ENCODE data around the gene RIPK1.
"Not testable (repeated sequence)": the region's sequence is repeated elsewhere in the genome, so short reads cannot be mapped to it uniquely, and the experiment has no call there.

RIPK1 gene

DNA sequence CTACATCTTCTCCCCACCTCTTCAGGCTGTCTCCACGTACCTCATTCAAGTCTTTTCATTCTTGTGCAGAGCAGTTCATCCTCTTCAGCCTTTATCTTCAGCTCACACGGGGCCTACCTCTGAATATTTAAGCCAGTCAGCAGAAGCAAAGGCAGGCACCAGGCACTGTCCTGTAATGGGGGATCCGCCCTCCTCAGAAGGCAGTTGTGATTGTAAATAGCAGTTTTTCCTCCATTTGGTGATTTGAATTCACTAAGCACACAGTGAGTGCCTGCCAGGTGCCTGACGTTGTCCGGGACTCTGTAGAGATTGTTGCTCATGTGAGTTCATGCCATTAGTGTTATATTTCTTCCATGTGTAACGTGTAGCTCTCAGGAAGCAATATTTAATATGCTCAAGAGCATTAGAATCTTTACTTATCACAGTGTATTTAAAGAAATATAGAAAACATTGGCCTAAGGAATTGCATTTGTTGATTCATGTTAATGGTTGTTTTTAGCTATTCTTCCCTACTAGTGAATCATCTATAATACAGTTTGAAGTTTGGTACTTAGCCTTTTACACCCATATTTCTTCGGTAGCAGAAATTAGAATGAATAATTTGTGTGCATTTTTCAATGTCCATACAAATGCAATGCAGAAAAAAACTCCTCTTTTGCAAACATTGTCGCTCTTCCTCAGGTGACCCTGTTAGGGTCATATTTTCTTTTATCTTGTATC, 68.2 kb downstream of the RIPK1 start:
- DNase-seq (ENCODE audit: low spot score): no peak

DNA sequence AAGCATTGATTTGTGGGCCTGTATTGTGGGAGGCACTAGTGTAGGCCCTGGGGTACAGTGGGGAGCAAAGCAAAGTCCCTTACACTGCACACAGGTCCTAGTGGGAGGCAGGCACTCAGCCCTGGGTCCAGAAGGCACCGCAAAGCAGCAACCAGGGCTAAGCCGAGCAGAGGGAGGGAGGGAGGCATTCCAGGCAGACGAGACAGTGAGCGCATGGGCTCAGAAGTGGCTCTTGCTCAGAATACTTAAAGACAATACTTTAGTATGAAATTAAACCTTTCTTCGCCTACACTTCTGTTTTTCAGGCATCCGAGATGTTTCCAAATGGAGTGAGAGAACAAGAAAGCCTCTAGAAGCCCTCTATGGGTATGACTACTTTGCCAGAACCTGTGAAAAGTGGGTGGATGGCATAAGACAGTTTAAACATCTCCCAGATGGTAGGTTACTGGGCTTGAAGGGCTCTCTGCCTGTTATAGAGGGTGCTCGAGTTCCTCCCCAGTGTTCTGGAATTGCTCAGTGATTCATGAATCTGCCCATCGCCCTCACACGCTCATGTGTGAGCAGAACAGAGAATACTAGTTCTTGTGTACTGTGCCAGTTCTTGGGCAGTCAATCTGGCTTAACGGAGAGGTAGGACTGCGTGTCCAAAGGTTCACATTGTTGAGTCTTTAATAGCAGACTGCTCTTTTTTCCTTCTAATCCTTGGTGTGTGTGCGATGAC, 68.9 kb downstream of the RIPK1 start:
- peak; percentile 54 for DNase-seq (ENCODE audit: low spot score)

DNA sequence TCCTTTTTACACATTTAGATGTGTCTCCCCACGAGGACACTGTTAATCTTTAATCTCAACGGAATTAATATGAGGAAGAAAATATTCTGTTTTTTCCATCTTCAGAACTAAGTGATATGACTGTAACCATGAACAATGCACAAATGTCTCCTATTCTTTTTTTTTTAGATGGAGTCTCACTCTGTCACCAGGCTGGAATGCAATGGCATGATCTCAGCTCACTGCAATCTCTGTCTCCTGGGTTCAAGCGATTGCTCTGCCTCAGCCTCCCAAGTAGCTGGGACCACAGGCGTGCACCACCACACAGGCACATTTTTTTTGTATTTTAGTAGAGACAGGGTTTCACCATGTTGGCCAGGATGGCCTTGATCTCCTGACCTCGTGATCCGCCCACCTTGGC, 69.6 kb downstream of the RIPK1 start:
- DNase-seq (ENCODE audit: low spot score): not testable (repeated sequence)

DNA sequence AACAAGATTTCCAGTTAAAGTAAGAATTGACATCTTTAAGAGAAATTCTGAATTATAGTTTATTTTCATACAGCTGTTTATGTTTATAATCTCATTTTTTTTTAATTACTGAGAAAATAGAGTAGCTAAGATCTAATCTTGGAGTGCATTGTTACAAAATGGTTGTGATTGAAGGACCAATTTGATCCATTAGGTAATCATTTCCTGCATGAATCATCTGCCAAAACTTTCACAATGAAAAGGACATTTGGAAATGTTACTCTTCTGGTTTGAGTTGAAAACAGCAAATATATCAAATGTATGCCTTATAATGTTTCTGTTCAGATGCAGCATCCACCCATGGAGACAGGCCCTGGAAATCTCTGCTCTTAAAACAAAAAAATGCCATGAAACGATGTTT, 70.0 kb downstream of the RIPK1 start:
- DNase-seq (ENCODE audit: low spot score): no peak

DNA sequence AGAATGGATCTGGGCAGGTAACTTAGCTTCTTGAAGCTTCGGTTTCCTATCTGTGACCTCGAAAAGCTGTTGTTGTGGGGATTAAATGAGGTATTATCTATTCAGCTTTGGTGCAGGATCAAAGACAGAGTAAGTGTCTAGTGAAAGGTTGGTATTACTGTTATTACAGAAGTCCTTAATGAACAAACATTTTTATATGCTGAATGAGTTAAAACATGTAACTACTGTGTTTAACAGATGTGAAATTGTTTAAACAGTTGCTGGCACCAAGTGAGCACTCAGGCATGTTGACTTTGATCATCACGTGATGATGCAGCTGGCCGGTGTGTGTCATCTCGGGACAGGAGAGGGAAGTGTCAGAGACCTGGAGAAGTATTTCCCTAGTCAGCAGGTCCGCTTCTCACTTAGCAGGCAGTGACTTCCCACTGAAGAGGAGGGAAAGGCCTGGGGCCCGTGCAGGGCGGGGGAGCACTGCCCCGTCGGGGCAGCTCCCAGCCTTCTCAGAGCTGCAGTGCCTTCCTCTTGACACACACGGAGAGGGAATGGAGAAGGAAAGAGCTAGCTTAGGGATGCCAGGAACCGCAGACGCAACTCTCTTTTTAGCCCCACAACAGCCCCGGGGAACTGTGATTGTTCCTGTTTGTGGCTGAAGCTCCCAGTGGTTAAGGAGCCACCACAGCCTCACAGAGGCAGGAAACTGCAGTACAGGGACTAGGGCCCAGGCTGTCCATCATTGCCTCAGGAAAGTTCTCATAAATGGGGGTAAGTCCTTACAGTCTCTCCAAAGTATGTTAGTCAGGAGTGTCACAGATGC, 71.0 kb downstream of the RIPK1 start:
- peak; percentile 72 for DNase-seq (ENCODE audit: low spot score)

DNA sequence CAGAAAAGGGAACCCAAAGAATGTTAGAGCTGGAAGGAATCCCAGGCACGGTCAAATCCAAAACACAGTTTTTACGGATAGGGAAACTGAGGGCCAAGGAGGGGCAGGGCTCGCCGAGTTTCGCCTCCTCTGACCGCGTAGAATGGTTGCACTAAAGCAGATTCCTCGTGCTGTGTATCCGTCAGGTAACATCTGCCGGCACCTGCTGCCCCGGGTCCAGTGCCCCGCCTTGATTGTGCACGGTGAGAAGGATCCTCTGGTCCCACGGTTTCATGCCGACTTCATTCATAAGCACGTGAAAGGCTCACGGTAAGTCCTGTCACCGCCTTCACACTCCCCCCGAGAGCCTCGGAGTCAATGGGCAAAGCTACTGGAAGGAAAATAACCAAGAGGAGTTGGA, 71.9 kb downstream of the RIPK1 start:
- no peak for DNase-seq (ENCODE audit: low spot score)

DNA sequence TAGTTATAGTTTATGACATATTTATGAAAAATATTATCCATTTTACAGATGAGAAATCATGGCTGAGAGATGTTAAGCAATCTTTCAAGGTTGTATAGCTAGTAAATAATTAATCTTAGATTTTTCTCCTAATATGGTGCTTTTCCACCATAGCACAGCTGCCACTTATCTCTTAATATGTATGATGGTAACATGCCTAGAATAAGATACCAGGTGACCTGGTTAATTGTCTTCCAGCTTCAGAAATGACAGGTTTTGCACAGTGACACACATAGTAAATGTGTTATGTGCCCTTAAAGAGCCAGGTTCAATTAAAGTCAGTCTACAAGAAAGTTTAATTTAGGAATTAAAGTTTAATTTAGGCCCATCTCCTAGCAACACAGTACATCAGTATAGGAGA, 74.2 kb downstream of the RIPK1 start:
- no peak for DNase-seq (ENCODE audit: low spot score)

DNA sequence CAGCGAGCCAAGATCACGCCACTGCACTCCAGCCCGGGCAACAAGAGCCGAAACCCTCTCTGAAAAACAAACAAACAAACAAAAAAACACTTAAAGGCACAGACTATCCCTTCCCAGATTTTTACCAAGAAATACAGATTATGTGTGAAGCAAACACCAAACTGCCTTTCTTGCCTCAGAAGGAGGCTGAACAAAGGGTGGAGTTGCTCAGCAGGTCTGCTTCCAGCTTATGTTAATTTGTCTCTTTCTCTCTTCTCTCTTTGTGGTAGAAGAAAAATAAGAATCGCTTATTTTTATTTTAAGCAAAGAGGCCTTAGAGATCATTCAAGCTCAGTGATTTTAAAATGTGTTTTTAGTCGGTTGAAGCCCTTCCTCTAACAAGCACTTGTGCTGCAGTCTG, 74.9 kb downstream of the RIPK1 start:
- DNase-seq (ENCODE audit: low spot score): no peak

DNA sequence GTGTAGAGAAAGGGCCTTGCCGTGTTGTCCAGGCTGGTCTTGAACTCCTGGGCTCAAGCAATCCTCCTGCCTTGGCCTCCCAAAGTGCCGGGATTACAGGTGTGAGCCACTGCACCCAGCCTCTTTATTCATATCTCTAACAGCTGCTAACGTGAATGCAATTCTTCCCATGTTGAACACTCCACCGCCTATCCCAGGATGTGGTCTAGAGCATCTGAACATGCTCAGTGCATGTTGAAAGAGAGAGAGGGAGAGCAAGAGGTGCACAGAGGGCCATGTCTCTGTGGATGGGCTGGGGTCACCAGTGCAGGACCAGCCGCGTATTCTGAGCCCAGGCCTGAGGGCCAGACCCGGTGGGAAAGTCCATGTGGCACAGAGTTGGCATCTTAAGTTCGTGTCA, 76.3 kb downstream of the RIPK1 start:
- no peak for DNase-seq (ENCODE audit: low spot score)

DNA sequence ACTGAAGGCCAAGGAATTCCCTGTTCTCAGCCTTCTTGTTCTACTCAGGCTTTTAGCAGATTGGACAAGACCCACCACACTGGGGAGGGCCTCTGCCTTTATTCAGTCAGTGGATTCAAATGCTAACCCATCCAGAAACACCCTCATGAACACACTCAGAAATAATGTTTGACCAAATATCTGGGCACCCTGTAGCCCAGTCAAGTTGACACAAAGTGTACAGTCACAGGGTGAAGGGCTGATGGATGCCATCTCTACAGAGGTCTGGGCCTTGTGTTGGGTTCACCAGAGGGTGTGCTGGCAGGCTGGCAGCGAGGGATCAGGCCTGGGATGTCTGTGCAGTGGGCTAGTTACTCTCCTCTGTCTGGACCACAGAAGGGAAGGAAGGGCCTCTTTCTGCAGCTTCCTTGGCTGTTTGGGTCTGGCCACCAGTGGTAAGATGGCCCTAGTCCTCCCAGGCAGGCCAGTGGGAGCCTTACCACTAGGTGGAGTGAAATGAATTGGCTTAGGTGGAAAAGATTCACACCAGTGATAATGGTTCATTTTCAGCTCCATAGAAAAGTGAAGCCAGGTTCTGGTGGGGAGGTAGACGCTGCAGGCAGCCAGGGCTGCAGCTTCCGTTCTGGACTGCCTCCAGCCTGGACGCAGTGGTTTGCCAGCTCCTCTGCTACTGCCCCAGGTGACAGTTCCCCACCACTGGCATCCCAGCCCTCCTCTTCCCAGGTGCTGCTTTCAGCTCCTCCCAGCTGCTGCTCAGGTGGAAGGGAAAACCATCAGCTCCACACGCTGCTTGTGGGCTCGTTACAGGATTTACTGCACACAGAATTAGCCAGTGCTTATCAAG, 79.8 kb downstream of the RIPK1 start:
- no peak for DNase-seq (ENCODE audit: low spot score)

DNA sequence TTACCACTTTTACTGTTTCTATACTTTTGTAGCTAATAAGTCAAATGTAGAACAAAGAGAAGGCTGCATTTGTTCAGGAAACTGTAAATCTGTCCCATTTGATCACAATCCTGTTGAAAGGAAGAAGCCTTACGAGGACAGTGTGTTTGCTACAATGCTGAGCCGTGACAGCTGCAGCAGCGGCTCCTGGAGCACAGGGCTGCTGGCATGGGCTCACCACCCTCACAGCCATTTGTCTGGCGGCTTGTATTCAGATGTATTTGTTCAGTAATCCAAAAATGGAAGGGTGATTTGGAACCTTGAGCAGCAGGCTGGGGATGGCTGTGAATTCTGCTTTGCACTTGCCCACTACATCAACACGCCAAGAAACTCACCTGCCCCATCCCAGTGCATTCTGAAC, 83.4 kb downstream of the RIPK1 start:
- peak; percentile 48 for DNase-seq (ENCODE audit: low spot score)

DNA sequence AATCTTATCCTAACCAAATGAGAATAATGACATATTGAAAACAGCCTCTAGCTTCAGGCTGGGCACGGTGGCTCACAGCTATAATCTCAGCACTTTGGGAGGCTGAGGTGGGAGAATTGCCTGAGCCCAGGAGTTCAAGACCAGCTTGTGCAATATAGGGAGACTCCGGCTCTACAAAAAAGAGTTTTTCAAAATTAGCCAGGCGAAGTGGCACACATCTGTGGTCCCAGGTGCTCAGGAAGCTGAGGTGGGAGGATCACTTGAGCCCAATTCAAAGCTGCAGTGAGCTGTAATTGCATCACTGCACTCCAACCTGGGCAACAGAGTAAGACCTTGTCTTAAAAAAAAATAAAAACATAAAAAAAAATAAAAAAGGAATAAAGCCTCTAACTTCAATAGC, 84.4 kb downstream of the RIPK1 start:
- no peak for DNase-seq (ENCODE audit: low spot score)

DNA sequence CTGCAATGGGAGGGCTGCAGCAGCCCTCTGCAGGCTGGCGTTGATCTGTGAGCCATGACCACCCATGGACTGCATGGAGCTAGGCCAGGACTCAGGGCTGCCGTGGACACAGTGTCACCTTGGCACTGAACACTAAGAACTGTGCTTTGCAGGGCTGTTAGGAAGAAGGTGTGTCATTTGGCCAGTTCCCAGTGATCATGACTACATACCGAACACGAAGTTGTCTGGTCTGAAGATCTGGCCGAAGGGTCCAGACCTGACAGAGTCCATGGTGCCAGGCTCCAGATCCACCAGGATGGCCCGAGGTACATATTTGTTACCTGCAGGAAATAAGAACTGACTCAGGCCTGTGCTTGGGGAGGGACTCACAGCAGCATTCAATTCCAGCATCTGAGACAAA, 87.1 kb downstream of the RIPK1 start:
- DNase-seq (ENCODE audit: low spot score): not testable (repeated sequence)

DNA sequence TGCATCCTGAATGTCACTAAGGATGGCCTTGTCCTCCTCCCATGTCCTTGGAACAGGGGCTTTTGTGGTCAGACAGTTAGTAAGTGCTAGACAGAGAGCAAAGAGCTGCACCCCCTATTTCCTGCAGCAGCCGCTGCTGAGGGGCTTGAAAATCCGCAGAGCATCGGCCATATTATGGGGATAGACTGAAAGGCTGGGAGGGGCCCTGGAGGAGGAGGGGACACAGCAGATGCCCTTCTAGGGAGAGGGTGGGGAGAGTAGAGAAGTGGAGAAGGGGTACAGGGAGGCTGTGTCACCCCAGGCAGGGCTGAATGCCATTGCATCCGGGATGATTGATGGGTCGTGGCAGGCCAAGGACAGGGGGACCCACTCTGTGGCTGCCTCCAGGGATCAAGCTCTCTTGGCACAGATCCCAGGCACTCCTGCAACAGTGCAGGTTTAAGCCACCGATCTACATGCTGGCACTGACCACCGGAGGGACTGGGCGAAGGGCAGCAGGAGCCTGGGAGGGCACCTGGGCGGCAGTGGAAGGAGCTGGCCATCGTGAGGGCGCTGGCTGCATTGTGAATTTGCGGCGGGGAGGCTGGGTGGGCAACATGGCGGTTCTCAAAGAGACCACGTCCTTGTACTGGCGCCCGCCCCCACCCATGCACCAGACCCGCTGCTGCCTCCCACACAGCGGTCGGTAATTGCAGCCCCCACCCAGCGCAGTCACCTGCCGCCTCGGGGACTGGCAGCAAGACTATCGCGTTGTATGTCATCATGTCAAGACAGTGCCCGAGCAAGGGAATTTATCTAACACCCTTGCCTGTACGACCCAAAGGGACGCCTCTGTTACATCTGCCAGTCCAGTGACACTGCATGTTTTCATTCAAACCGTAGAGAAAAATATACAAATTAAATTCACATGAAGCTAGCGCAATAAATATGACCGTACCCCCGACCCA, 88.2 kb downstream of the RIPK1 start:
- peak; percentile 44 for DNase-seq (ENCODE audit: low spot score)

DNA sequence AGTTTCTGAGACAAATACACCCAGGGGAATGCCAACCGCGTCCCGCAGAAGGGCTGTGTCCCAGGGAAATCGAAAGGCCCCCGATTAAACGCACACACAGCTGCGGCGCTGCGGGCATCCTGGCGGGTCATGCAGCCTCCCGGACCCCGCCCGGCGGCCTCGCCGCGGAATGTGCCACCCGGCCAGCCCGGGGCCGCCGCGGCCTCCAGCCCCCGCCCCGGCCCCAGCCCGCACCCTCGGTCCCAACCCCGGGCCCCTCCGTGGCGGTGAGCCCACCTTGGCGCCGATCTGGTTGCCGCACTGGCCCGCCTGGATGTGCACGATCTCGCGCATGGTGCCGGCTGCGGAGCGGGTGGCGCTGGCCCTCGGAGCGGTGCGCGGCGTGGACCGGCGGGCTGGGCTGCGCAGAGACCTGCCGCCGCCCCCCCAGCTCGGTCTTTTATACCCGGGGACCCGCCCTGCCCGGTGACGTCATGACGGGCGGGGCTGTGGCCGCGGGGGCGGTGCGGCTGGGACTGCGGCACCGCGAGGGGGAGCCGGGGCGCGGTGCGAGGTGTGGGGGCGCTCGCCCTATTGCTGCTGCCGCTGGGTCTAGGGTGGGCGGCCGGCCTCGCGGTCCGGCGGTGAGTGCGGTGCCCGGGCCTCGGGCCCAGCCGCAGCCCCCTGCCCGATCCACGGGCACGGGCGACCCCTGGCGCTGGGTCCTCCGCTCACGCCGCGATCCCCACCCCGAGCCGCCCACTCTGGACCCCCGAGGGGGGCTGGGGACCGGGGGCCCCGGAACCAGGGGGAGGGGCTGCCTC, 89.0 kb downstream of the RIPK1 start, which contains the start of gene TUBB2A:
TUBB2A (minus strand) TSS at position 414 of the 803 bp plus-strand sequence; CDS start at position 333, 81 bp downstream.
- peak; percentile 89 for DNase-seq (ENCODE audit: low spot score)

DNA sequence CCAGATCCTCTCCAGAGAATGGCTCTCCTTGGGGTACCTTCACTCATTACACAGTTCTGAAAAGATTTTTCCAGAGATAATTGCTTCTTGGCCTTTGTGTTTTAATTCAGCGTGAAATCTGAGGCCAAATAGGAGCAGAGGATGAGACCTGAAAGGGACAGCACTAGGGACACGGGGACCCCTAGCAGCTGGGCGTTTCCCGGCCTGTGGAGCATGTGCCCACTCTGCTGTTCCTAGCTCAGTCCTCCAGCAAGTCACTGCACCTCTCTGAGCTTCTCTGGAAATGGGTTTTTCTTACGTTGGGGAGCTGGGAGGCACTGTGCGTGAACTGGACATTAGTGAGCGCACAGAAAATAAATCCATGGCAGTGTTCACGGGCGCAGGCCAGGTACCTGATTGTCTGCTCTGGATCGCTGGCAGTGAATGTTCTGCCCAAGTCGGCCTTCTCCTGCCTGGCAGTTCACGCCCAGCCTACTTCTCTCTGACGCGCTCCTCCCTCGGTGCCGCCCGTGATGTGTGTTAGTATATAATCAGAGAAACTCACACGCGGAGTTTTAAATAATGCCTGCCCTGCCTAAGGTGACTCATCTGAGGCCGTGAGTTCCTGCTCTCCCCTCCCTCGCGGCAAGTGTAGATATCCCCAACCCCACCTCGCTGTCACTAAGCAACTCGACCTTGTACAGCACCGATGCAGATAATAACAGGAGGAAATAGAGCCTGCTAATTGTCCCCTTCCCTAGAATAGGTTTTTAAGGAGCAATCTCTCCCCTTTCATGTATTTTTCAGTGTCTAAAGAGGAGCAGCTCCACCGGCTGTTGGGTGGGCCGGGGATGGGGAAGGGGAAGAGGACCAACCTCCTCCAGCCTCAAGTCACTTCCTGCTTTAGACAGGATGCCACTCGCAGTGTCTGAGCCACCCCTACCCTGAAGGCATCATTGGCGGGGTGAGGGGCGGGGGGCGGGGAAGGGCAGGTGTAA, 91.8 kb downstream of the RIPK1 start:
- DNase-seq (ENCODE audit: low spot score): no peak

DNA sequence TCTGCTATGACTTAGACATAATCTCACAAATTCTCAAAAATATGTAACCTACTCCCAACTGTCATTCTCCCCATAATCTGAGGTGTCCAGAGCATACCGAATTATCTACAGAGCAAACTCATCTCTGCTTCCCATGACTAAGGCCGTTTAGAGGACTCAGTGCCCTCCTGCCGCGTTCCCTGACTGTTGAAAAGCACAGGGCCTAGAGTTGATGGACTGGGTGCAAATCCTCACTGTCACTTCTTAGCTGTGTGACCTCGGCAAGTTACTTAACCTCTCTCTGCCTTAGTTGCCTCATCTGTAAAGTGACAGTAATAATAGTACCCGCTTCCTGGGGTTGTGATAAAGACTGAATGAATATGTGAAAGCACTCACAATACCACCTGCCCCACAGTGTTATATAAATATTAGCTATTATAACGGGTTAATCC, 93.8 kb downstream of the RIPK1 start:
- no peak for DNase-seq (ENCODE audit: low spot score)

DNA sequence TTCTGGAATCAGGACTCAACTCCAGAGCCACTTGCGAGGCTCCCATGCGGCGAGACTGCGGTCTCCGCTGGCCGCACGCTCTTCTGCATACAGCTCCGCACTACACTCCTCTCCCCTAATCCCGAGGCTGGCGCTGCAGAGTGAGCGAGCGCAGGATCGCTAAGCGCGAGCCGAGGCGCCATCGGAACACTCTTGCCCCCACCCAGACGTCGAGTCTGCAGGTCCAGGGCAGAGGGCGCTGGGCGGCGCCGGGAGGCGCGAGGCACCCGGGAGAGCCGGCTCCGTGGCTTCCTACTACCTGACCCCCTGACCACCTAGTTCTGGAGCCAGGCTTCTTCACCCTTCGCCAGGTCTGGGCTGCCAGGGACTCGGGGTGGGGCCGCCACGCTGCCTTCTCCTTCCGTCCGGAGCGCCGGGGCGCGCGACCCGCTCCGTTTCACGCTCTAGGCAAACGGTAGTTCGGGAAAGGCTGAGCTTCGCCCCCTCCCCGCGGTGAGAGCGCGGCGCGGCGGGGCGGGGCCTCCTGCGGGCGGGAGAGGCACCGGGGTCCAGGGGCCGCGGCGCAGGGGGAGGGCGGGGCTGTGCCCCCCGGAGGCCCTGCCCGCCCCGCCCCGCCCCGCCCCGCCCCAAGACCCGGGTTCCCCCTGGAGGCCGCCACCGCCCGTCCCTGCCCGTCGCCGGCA, 94.4 kb downstream of the RIPK1 start:
- DNase-seq (ENCODE audit: low spot score): peak; percentile 80

Data from Ammon's horn (tissue), 1 donor.